Heart left ventricle (tissue), 16 donors: Measurements from ENCODE around the gene KLHL22. TPM values are rescaled to one million over a fixed set of nuclear protein-coding genes. Genes with fewer than 3 reads are reported as not detected.
"Not testable (repeated sequence)": the region's sequence is repeated elsewhere in the genome, so short reads cannot be mapped to it uniquely, and the experiment has no call there.

Source experiments
- ATAC-seq, 4 donors: fragments of 200-7000 bp; cut with Tn5 transposase; one replicate each; pipeline ENCODE4 v1.9.1; 2020 to 2022; ENCODE audit warnings: moderate library complexity in 4 of 4, mild to moderate bottlenecking in 3 of 4, moderate number of reproducible peaks in 1 of 4
- DNase-seq, 5 donors: peaks; one replicate each; pipeline ENCODE4 v3.0.0-alpha.2; 2020
- H3K27ac ChIP-seq, 12 donors: fragments of 200-600 bp; sonication (generic) in 4 of 12; one replicate each; pipeline versions ENCODE4 v1.5.0 to v1.8.0; 2016 to 2022; ENCODE audit warnings: mild to moderate bottlenecking in 2 of 12
- H3K27me3 ChIP-seq, 9 donors: fragments of 200-600 bp; sonication (generic) in 2 of 9; one replicate each; pipeline versions ENCODE4 v1.5.1 to v1.8.0; 2016 to 2022; ENCODE audit warnings: mild to moderate bottlenecking in 3 of 9
- H3K36me3 ChIP-seq, 9 donors: fragments of 200-600 bp; sonication (generic) in 2 of 9; one replicate each; pipeline versions ENCODE4 v1.5.0 to v1.8.0; 2018 to 2022; ENCODE audit warnings: mild to moderate bottlenecking in 2 of 9
- H3K4me1 ChIP-seq, 12 donors: fragments of 200-600 bp; sonication (generic) in 4 of 12; one replicate each; pipeline versions ENCODE4 v1.5.0 to v1.8.0; 2016 to 2022; ENCODE audit warnings: mild to moderate bottlenecking in 3 of 12
- H3K4me3 ChIP-seq, 12 donors: fragments of 200-600 bp; sonication (generic) in 4 of 12; one replicate each; pipeline versions ENCODE4 v1.5.0 to v1.8.0; 2017 to 2022; ENCODE audit warnings: mild to moderate bottlenecking in 9 of 12, moderate library complexity in 4 of 12
- H3K9me3 ChIP-seq, 12 donors: fragments of 200-600 bp; sonication (generic) in 4 of 12; one replicate each; pipeline versions ENCODE4 v1.5.0 to v1.8.0; 2016 to 2022; ENCODE audit warnings: mild to moderate bottlenecking in 1 of 12
- POLR2A ChIP-seq, 2 donors: fragments of 450-650 bp; IDR thresholded peaks; one replicate each; pipeline ENCODE4 v1.6.1; 2017; ENCODE audit warnings: antibody characterized with exemption in 2 of 2, mild to moderate bottlenecking in 2 of 2, moderate library complexity in 2 of 2
- WGBS, 4 donors: extraction: QIAGEN DNeasy Blood & Tissue Kit in 2 of 4; methylation state at CpG; one replicate each; pipeline versions ENCODE4 v1.1.5 to v1.1.7; 2013 to 2018; 5-methylcytosine and 5-hydroxymethylcytosine counted together
- intact Hi-C, 10 donors: fragments of 100-400 bp; cut with DNase I; formaldehyde crosslinking; loops; one replicate each; pipeline versions ENCODE4 v1.11.1 to v1.14.2; 2022
- polyA plus RNA-seq, 2 donors: library from polyadenylated mRNA; stranded (reverse); fragments of 200-250 nt; gene quantifications; one replicate each; pipeline ENCODE4 v1.2.3, GENCODE V29; 2013
- total RNA-seq, 9 donors: library from RNA; depleted of rRNA in 2 of 9; stranded (reverse); fragments of >200 nt in 2 of 9; fragmentation: NEBNext Ultra II Directional in 3 of 9; extraction: Animal tissue kit (Norgen Biotek cat#: 25700) in 3 of 9; gene quantifications; one replicate each; pipeline versions ENCODE4 v1.1.0 to v1.2.4, GENCODE V29; 2016 to 2023
- TF ChIP-seq, protein P1 (sequence below), 12 donors: fragments of 200-600 bp; sonication (generic) in 4 of 12; IDR thresholded peaks; one replicate each; pipeline versions ENCODE4 v1.5.0 to v1.8.0; 2018 to 2022; ENCODE audit warnings: antibody characterized with exemption in 12 of 12, mild to moderate bottlenecking in 5 of 12
- donor health status: ischemic (EF 13 %, LVEDD 7.1; RV severe dilation, severe dysfunction).
- donor health status: healthy with polysubstance abuse.
- donor health status: DM: no; HTN: yes; CAD: no.
- donor health status: DM: no; HTN: no; CAD: no.
- donor health status: ischemic (EF 25% LVEDD 6.9; RV normal size, moderate dysfunction).
- donor health status: ischemic (EF 25% LVEDD 5.7; RV mildly dilated, moderate dysfunction).
- donor health status: healthy.
- donor health status: DM: yes; HTN: yes; CAD: no.
- donor health status: ischemic (EF 35%, LVEDD 5.7; RV mildly dilated, moderate dysfunction).
- donor health status: nonischemic (EF 11% LVEDD 7.7; RV severe dilation, severe dysfunction).
- donor health status: DM: yes; HTN: yes; CAD: no.
- donor health status: PGD.
- donor health status: ischemic (EF 29% LVEDD 5.4; RV normal size, mild dysfunction).
- donor health status: nonischemic (EF 23%, LVEDD 6.1; RV moderate dilation, normal function).

KLHL22 gene
- total and polyA plus RNA-seq, 11 donors: 10.2 to 23.6 (median 16.8) TPM

DNA sequence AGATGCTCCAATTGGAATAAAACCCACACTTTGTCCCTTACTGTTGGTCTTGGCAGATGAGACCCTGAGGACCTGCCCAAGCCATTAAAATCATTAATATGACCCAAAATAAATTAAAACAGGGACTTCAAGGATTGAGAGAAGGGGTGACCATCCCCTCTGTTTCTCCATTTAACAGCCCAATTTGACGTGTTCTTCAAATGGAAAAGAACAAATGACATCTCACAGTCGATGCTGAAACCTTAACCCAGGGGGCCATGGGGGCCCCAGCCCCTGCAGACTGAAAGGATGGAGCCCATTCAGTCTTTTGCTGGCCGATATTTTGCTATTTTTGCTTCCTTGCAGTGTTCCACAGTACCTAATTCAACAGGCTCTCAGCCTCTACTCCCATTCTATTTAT is 81.1 kb downstream of the KLHL22 start:
- WGBS, 4 donors: 56 to 83% (median 65%) methylated on average over 3 of the region's 3 CpGs
- H3K9me3 ChIP-seq: no peaks in the 10 kb centered on the region
- no peak for TF ChIP-seq POLR2A (IDR thresholded peaks at IDR 0.05)
- TF ChIP-seq, protein P1, sequence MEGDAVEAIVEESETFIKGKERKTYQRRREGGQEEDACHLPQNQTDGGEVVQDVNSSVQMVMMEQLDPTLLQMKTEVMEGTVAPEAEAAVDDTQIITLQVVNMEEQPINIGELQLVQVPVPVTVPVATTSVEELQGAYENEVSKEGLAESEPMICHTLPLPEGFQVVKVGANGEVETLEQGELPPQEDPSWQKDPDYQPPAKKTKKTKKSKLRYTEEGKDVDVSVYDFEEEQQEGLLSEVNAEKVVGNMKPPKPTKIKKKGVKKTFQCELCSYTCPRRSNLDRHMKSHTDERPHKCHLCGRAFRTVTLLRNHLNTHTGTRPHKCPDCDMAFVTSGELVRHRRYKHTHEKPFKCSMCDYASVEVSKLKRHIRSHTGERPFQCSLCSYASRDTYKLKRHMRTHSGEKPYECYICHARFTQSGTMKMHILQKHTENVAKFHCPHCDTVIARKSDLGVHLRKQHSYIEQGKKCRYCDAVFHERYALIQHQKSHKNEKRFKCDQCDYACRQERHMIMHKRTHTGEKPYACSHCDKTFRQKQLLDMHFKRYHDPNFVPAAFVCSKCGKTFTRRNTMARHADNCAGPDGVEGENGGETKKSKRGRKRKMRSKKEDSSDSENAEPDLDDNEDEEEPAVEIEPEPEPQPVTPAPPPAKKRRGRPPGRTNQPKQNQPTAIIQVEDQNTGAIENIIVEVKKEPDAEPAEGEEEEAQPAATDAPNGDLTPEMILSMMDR (IDR thresholded peaks at IDR 0.05): no peak
- DNase-seq (no peak), ATAC-seq (no peak)
- H3K4me1 ChIP-seq: peaks cover 0 to 8% (median 4%) of the 10 kb centered on the region in 12 donors
- no peaks in the 10 kb centered on the region for H3K36me3 ChIP-seq
- no peaks in the 10 kb centered on the region for H3K27me3 ChIP-seq
- H3K4me3 ChIP-seq: no peak overlapping the region
- intact Hi-C loops: loop anchor here in 2 of 10 donors (10.0 kb wide), 1 partner anchor 160 kb away; no protein-coding TSS in a partner anchor
- H3K27ac ChIP-seq: no peak overlapping the region

DNA sequence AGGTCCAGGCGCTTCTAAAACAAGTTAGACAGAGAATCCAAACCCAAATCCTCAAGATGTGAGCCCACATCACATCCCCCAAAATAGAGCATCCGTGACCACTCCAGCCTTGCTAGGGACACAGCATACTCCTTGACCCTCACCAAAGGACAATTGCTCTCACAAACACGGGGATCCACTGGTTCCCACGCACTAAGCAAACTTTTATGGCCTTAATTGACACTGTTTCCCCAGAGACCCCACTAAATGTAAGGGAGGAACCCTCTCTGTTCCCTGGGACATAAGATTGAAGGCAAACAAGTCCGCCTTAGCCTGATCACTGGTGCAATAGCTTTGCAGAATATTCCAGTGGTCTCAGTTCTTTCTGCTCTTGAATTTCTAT is 81.5 kb downstream of the KLHL22 start:
- no peak for TF ChIP-seq POLR2A (IDR thresholded peaks at IDR 0.05)
- TF ChIP-seq, protein P1 (IDR thresholded peaks at IDR 0.05): no peak
- ATAC-seq: no peak
- Histone ChIP-seq H3K36me3 (no peaks in the 10 kb centered on the region), H3K4me3 (no peak overlapping the region), H3K27ac (no peak overlapping the region), H3K9me3 (no peaks in the 10 kb centered on the region), H3K27me3 (no peaks in the 10 kb centered on the region), H3K4me1 (peaks cover 0 to 8% (median 4%) of the 10 kb centered on the region in 12 donors)
- DNase-seq: no peak
- 71 to 91% (median 90%) methylated on average over 5 of the region's 5 CpGs for WGBS, 4 donors
- intact Hi-C loops: loop anchor here in 2 of 10 donors (10.0 kb wide), 1 partner anchor 161 kb away; no protein-coding TSS in a partner anchor

DNA sequence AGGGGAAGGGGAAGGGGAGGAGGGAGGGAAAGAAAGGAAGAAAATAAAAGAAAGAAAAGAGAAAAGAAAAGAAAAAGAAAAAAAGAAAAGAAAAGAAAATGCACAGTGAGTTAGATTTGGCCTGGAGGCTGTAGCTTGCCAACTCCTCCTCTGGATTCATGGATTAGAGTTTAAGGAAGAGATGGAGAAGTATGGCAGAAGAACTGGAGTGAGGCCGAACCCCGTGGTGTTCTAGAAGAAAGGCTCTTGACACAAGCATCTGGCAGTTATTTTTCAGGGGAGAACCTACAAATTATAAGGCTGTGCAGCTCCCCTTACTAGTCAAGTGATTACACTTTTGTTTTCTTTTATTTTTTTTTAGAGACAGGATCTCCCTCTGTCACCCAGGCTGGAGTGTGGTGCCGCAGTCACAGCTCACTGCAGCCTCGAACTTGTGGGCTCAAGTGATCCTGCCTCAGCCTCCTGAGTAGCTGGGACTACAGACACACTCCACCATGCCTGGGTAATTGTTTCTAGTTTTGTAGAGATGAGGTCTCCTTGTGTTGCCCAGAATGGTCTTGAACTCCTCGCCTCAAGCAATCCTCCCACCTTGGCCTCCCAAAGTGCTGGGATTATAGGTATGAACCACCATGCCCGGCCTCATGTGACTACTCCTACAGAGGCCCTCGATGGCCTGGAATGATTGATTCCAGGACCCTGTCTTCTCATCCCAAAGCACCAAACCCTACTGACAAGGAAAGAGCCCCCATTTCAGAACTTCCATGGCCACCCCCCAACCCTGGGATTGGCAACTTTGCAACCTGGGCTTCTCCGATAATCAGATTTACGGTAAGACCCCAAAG is 82.2 kb downstream of the KLHL22 start:
- DNase-seq: no peak
- no peak overlapping the region for H3K4me3 ChIP-seq
- ATAC-seq: no peak
- WGBS, 4 donors: 90 to 93% (median 92%) methylated on average over 9 of the region's 9 CpGs
- peaks cover 0 to 6% (median 2%) of the 10 kb centered on the region in 12 donors for H3K4me1 ChIP-seq
- H3K36me3 ChIP-seq: no peaks in the 10 kb centered on the region
- no peak overlapping the region for H3K27ac ChIP-seq
- H3K27me3 ChIP-seq: no peaks in the 10 kb centered on the region
- no peaks in the 10 kb centered on the region for H3K9me3 ChIP-seq
- TF ChIP-seq, protein P1 (IDR thresholded peaks at IDR 0.05): no peak
- TF ChIP-seq POLR2A (IDR thresholded peaks at IDR 0.05): no peak
- intact Hi-C loops: loop anchor here in 2 of 10 donors (10.0 kb wide), 1 partner anchor 161 kb away; no protein-coding TSS in a partner anchor

DNA sequence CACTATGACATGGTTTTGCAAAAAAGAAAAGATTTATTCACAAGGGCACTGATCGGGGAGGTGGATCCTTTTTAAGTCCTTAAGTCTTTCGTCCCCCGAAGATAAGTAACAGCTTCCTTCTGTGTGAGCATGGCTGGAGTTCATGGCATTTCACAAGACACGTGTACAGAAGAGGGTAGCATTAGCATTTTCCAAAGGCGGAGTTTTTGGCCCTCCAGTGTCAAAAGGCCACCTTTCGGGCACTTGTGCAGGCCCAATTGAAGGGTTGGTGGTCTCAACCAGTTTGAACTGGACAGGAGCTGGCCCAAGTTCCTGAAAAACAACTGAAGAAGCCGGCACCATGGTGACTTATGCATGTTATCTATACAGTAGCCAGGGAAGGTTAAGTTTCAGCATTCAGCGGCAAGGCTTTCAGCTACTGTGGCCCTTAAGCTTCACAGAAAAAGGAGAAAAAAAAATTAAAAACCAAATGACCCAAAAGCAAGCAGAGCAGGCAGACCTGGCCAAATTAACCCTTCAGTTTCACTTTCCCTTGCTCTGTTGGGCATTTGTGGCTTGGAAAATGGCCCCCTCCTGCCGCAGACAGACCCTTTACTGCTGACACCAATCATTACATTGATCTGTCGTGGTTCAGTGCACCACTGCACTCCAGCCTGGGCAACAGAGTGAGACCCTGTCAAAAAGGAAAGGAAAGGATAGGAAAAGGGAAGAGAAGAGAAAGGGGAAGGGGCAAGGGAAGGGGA is 83.0 kb downstream of the KLHL22 start:
- no peak overlapping the region for H3K27ac ChIP-seq
- 73 to 83% (median 78%) methylated on average over 10 of the region's 10 CpGs for WGBS, 4 donors
- no peak overlapping the region for H3K4me3 ChIP-seq
- H3K9me3 ChIP-seq: no peaks in the 10 kb centered on the region
- no peaks in the 10 kb centered on the region for H3K4me1 ChIP-seq
- no peaks in the 10 kb centered on the region for H3K27me3 ChIP-seq
- peaks cover 0 to 5% (median 1%) of the 10 kb centered on the region in 9 donors for H3K36me3 ChIP-seq
- no peak for TF ChIP-seq POLR2A (IDR thresholded peaks at IDR 0.05)
- TF ChIP-seq, protein P1 (IDR thresholded peaks at IDR 0.05): no peak
- no peak for DNase-seq
- ATAC-seq: no peak
- intact Hi-C loops: loop anchor here in 2 of 10 donors (10.0 kb wide), 1 partner anchor 162 kb away; no protein-coding TSS in a partner anchor

DNA sequence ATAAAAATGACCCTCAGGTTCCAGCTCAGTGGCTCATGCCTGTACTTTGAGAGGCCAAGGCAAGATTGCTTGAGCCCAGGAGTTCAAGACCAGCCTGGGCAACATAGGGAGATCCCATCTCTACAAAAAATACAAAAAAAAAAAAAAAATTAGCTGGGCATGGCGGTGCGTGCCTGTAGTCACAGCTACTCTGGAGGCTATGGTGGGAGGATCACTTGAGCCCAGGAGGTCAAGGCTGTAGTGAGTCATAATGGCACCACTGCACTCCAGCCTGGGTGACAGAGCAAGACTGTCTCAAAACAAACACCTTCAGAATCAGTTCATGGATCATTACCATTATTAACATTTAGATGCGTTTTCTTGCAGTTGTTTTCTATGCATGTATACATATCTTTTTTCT is 86.2 kb downstream of the KLHL22 start:
- H3K9me3 ChIP-seq, H3K27ac ChIP-seq, DNase-seq, ATAC-seq, H3K4me1 ChIP-seq, H3K27me3 ChIP-seq, H3K4me3 ChIP-seq, intact Hi-C loops: not testable (repeated sequence)
- 96 to 99% (median 98%) methylated on average over 3 of the region's 3 CpGs for WGBS, 4 donors
- peaks cover 0 to 35% (median 26%) of the 10 kb centered on the region in 9 donors for H3K36me3 ChIP-seq
